Measurements from ENCODE around the gene IKZF2.

GRCh38 chr2:213032607-213033006 is 118.8 kb downstream of the IKZF2 start:
- TF ChIP-seq, protein P1, sequence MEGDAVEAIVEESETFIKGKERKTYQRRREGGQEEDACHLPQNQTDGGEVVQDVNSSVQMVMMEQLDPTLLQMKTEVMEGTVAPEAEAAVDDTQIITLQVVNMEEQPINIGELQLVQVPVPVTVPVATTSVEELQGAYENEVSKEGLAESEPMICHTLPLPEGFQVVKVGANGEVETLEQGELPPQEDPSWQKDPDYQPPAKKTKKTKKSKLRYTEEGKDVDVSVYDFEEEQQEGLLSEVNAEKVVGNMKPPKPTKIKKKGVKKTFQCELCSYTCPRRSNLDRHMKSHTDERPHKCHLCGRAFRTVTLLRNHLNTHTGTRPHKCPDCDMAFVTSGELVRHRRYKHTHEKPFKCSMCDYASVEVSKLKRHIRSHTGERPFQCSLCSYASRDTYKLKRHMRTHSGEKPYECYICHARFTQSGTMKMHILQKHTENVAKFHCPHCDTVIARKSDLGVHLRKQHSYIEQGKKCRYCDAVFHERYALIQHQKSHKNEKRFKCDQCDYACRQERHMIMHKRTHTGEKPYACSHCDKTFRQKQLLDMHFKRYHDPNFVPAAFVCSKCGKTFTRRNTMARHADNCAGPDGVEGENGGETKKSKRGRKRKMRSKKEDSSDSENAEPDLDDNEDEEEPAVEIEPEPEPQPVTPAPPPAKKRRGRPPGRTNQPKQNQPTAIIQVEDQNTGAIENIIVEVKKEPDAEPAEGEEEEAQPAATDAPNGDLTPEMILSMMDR (optimal IDR thresholded peaks at IDR 0.05 in 1 of 3, IDR thresholded peaks at IDR 0.05 in 1 of 3, conservative IDR thresholded peaks at IDR 0.05 in 1 of 3; ENCODE audit: extremely low read depth in 1 of 3, insufficient read depth in 2 of 3, low read length in 3 of 3): no peak
- TF ChIP-seq EZH2 (IDR thresholded peaks at IDR 0.05; ENCODE audit: low read length): no peak

Measured in keratinocyte (primary cell).